Activated CD8-positive, alpha-beta memory T cell treated with anti-CD3 and anti-CD28 coated beads for 48 hours (primary cell): ENCODE measurements around the gene LMF1.
A peak's percentile ranks its signal among the peaks of the same experiment; 100 is the strongest.
"Not testable (repeated sequence)": the region's sequence is repeated elsewhere in the genome, so short reads cannot be mapped to it uniquely, and the experiment has no call there.

Experiments used
- DNase-seq, 3 experiments: peaks; one replicate each; pipeline ENCODE4 v3.0.0-alpha.2; 2020; ENCODE audit warnings: low read depth in 2 of 3, low spot score in 2 of 3

Gene LMF1

GRCh38 chr16:951660-952301 is 19.0 kb downstream of the LMF1 start:
- DNase-seq, result no peak

GRCh38 chr16:950733-951573 is 19.8 kb downstream of the LMF1 start:
- DNase-seq, result not testable (repeated sequence)

- DNase-seq, result not testable (repeated sequence)
Observed at GRCh38 chr16:948767-949166, 22.0 kb downstream of the LMF1 start.

- not testable (repeated sequence) for DNase-seq
Observed at GRCh38 chr16:947922-948303, 22.9 kb downstream of the LMF1 start.

GRCh38 chr16:947255-947921 is 23.4 kb downstream of the LMF1 start:
- no peak for DNase-seq

- no peak for DNase-seq
Observed at GRCh38 chr16:946048-946395, 24.8 kb downstream of the LMF1 start.

- no peak for DNase-seq
Observed at GRCh38 chr16:945271-946047, 25.3 kb downstream of the LMF1 start.

GRCh38 chr16:943971-944370 is 26.8 kb downstream of the LMF1 start:
- DNase-seq, result no peak

GRCh38 chr16:942436-943060 is 28.2 kb downstream of the LMF1 start:
- DNase-seq, result no peak

GRCh38 chr16:939941-940340 is 30.8 kb downstream of the LMF1 start:
- DNase-seq, result no peak

GRCh38 chr16:939311-939710 is 31.5 kb downstream of the LMF1 start:
- DNase-seq, result no peak

GRCh38 chr16:938752-939151 is 32.0 kb downstream of the LMF1 start:
- no peak for DNase-seq

GRCh38 chr16:938136-938535 is 32.6 kb downstream of the LMF1 start:
- no peak for DNase-seq

- no peak for DNase-seq
Observed at GRCh38 chr16:937723-938122, 33.1 kb downstream of the LMF1 start.

- no peak for DNase-seq
Observed at GRCh38 chr16:937311-937710, 33.5 kb downstream of the LMF1 start.

- DNase-seq, result peak in 1 of 3 experiments; percentile 2
Observed at GRCh38 chr16:935684-936083, 35.1 kb downstream of the LMF1 start.

GRCh38 chr16:934178-934577 is 36.6 kb downstream of the LMF1 start:
- no peak for DNase-seq

- no peak for DNase-seq
Observed at GRCh38 chr16:933581-933980, 37.2 kb downstream of the LMF1 start.

- DNase-seq, result no peak
Observed at GRCh38 chr16:932831-933330, 37.9 kb downstream of the LMF1 start.

GRCh38 chr16:931626-932500 is 38.9 kb downstream of the LMF1 start:
- DNase-seq, result no peak
